ENCODE data around the gene SUN1. TPM values are rescaled to one million over a fixed set of nuclear protein-coding genes. Genes with fewer than 3 reads are reported as not detected.

SUN1 gene
- total RNA-seq, 1 experiment from 2014 or later: 158 TPM

- TF ChIP-seq ZMAT4 (CRISPR knock-in tag; IDR thresholded peaks at IDR 0.05) (no peak), TEAD1 (CRISPR knock-in tag; IDR thresholded peaks at IDR 0.05) (no peak), HMGA2 (CRISPR knock-in tag; IDR thresholded peaks at IDR 0.05) (no peak), ATF2 (CRISPR knock-in tag; IDR thresholded peaks at IDR 0.05; ENCODE audit: borderline replicate concordance, low read depth) (no peak), RORB (CRISPR knock-in tag; IDR thresholded peaks at IDR 0.05) (no peak), ATF1 (CRISPR knock-in tag; IDR thresholded peaks at IDR 0.05) (no peak)
Observed at GRCh38 chr7:876972-877311, 44.7 kb downstream of the SUN1 start (continued).

GRCh38 chr7:877312-878232 is 45.3 kb downstream of the SUN1 start:
- TF ChIP-seq JAZF1 (CRISPR knock-in tag; IDR thresholded peaks at IDR 0.05): no peak
- TF ChIP-seq FOXP4 (CRISPR knock-in tag; IDR thresholded peaks at IDR 0.05): no peak
- no peak for TF ChIP-seq RELA (CRISPR knock-in tag; IDR thresholded peaks at IDR 0.05; ENCODE audit: borderline replicate concordance)
- no peak for TF ChIP-seq ZNF138 (CRISPR knock-in tag; conservative IDR thresholded peaks at IDR 0.05)
- TF ChIP-seq ESRRA (CRISPR knock-in tag; IDR thresholded peaks at IDR 0.05; ENCODE audit: borderline replicate concordance): no peak
- TF ChIP-seq ZNF416 (CRISPR knock-in tag; IDR thresholded peaks at IDR 0.05): no peak
- TF ChIP-seq CTCF (IDR thresholded peaks at IDR 0.05): no peak
- no peak for TF ChIP-seq GABPB1 (CRISPR knock-in tag; IDR thresholded peaks at IDR 0.05)
- no peak for TF ChIP-seq KAT7 (CRISPR knock-in tag; IDR thresholded peaks at IDR 0.05; ENCODE audit: borderline replicate concordance)
- no peak for TF ChIP-seq IRF2 (CRISPR knock-in tag; IDR thresholded peaks at IDR 0.05; ENCODE audit: borderline replicate concordance, low read depth)
- TF ChIP-seq NFATC4 (CRISPR knock-in tag; IDR thresholded peaks at IDR 0.05): no peak
- TF ChIP-seq GTF2I (CRISPR knock-in tag; conservative IDR thresholded peaks at IDR 0.05): no peak
- no peak for TF ChIP-seq NFYB (CRISPR knock-in tag; conservative IDR thresholded peaks at IDR 0.05; ENCODE audit: low read depth)
- TF ChIP-seq ZNF232 (CRISPR knock-in tag; IDR thresholded peaks at IDR 0.05): no peak
- no peak for TF ChIP-seq ZNF396 (CRISPR knock-in tag; IDR thresholded peaks at IDR 0.05; ENCODE audit: borderline replicate concordance)
- no peak for ATAC-seq
- H3K27me3 Mint-ChIP-seq (ENCODE audit: low read depth): no peaks in the 10 kb centered on the region
- peak overlapping the region; percentile 83 for H3K4me3 Mint-ChIP-seq
- H3K36me3 Mint-ChIP-seq: peaks cover 26% of the 10 kb centered on the region
- ChIA-PET CTCF (interaction anchor here (1.0 kb wide), 2 partner anchors 41 to 81 kb away, joined by 3 read pairs; no protein-coding TSS in a partner anchor), POLR2A (interaction anchor here (0.5 kb wide), 1 partner anchor 118 kb away, joined by 3 read pairs; no protein-coding TSS in a partner anchor)
- H3K27ac Mint-ChIP-seq: peak overlapping the region; percentile 85
- DNase-seq (ENCODE audit: low spot score): no peak
- peaks cover 6% of the 10 kb centered on the region for H3K9me3 Mint-ChIP-seq
- peaks cover 15% of the 10 kb centered on the region for H3K4me1 Mint-ChIP-seq
